ENCODE data around the gene SCAMP3.

- no peak for TF ChIP-seq EZH2phosphoT487 (IDR thresholded peaks at IDR 0.05; ENCODE audit: insufficient read depth, low read depth)
- no peak for TF ChIP-seq EZH2 (IDR thresholded peaks at IDR 0.05; ENCODE audit: insufficient read depth, poor library complexity, severe bottlenecking)
Measured at GRCh38 chr1:155285063-155285462, 22.9 kb upstream of the SCAMP3 start.
